GM21619 (cell line): ENCODE data around the gene TPRN.

ENCODE experiments used
- ATAC-seq: cut with Tn5 transposase; IDR thresholded peaks from one replicate; pipeline ENCODE4 v1.9.1; 2021; ENCODE audit not compliant: unreplicated experiment

TPRN gene

GRCh38 chr9:137236936-137237421 lies 36.4 kb upstream of the TPRN start:
- ATAC-seq = no peak

DNA sequence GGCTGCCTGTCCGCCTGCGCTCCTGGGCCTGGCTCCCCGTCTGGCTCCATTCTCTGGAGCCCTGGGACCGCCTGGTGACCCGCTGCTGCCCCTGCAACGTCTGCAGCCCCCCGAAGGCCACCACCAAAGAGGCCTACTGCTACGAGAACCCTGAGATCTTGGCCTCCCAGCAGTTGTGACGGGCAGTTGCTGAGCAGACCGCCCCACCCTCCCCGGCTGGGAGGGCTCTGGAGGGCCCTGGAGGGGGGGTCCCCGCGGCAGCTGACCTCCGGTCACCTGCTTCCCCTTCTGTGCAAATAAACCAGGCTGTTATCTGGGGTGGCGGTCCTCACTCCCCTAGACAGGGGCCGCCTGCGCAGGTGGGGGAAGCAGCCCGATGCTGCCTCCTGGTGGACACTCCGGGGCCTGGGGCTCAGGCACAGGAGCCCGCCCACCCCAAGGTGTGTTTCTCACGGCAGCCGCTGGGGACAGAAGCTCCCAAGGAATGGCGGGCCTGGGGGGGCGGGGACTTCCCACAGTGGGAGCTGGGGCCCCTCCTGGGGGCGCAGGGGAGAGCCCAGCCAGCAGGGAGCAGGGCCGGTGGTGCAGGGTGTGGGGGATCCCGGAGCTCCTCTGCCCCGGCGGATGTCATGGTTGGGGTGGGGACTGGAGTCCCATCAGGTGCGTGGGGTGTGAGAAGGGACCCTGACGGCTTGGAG lies 35.8 kb upstream of the TPRN start:
- ATAC-seq = peak; percentile 22

- ATAC-seq = no peak
Measured at GRCh38 chr9:137235424-137236237, 35.1 kb upstream of the TPRN start.

DNA sequence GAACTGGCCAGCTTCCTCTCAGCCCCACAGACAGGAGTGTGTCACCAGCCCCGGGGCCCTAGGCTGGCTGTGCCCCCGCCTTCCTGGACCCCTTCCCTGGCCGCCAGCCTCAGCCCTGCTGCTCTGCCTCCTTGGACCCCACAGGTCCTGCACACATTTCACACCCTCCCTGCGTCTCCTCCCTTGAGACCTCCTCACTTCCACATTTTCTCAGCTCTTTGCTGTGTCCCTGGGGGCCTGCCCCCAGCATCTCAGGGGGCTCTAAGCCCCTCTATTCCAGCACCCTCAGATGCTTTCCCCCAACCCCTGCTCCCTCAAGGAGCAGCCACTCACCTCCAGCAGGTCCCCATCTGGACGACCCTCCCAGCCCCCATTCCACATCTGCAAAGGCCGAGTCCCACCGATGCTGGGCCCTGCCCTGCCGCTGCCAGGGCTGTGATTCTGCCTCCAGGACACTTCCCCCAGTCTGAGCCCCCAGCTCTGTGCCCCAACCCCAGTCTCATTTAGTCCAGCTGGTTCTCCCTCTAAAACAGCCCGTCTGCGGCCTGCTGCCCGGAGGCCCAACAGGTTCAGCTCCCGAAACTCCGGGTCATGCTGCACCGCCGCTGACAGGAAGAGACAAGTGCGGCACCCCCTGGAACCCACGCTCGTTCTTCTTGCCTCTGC lies 34.4 kb upstream of the TPRN start:
- no peak for ATAC-seq

GRCh38 chr9:137234055-137234697 lies 33.6 kb upstream of the TPRN start:
- no peak for ATAC-seq

DNA sequence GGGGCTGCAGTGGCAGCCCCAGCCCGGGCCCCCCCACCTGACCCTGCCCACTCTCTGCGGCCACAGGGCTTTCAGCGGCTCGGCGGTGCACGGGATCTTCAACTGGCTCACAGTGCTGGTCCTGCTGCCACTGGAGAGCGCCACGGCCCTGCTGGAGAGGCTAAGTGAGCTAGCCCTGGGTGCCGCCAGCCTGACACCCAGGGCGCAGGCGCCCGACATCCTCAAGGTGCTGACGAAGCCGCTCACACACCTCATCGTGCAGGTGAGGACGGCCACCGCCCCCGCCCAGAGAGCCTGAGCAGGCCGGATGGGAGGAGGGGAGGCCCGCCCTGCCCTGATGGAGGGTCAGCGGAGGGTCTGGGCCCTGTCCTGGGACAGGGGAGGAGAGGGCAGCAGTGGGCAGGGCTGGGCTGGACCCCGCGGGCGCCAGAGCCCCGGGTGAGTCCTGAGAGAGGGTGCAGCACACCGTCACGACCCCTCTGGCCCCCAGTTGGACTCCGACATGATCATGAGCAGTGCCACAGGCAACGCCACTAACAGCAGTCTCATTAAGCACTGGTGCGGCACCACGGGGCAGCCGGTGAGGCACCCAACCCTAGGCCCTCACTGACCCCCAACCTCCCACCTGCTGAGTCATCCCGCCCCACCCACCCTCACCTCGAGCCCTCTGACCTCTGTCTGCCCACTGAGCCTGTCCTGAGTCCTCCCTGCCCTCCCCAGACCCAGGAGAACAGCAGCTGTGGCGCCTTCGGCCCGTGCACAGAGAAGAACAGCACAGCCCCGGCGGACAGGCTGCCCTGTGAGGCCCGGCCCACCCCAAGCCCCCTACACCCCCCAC lies 32.8 kb upstream of the TPRN start:
- no peak for ATAC-seq

- ATAC-seq = no peak
Measured at GRCh38 chr9:137232510-137232909, 32.0 kb upstream of the TPRN start.

DNA sequence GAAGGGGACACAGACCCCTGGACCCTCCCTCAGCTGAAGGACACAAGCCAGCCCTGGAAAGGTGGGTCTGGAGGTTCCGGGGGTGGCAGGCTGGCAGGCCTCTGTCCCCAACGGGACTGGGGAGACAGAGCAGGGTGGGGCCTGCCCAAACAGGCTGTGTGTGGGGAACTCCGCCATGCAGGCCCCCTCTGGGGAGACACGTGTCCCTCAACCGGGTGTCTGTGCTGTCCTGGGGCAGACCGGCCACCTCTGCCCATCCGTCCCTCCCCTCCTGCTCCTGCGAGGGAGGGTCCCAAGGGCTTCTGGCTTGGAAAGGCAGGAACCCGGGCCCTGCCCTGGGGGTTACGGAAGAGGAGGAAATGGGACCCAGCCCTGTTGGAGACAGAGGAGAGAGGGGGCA lies 31.6 kb upstream of the TPRN start:
- no peak for ATAC-seq

DNA sequence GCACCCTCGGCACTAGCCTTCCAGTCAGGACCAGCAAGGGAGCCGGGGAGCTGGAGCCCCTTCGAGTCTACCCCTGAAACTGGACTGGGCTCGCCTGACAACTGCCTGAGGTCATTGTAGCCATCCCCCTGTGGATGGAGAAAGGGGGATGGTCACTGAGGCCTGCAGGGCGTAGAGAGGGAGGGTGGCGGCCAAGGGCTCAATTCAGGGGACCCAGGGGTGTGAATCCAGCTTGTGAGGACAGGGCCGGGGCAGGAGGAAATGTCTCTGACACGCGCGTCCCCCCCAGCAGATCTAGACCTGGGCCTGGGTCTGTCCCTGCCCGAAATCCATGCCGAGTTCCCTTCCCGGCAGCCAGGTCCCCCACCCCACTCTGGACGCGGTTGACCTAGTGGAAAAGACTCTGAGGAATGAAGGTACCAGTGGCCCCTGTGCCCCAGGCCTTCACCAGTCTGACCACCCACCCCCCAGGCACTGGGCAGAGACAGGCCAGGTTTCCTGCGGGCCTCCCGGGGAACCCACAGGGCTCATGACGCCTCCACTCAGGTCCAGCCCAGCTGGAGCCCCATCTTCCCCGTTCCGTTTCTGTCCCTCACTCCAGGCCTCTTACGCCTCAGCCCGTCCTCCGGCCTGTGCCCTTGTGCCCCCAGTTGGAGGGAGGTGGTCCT lies 31.0 kb upstream of the TPRN start:
- ATAC-seq = no peak

DNA sequence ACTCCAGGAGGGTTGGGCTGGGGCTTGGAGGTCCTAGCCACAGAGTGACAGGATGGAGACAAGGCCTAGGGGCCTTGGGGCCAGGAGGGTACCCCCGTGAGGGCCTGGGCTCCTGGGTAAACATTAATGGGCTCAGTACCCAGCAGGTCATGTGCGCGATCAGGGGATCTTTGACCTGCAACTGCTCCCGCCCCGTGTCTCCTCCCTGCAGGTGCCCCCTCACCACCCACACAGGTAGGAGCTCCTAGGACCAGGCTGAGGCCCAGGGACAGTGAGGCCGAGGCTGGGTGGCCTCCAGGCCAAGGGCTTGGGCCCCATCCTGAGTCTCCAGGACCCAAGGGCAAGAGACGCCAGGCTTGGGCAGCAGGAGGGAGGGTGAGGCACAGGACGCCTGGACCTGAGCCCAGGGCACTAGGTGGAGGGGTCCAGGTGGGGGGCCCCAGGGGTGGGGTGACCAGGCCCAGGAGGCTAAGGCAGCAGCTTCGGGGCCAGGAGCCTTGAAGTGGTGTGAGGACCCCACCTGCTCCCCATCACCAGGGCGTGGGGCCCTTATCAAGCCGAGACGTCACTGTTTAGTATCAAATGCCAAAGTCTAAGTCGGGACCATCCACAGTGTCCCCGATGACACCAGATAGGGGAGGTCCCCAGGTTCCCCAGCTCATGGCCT lies 30.3 kb upstream of the TPRN start, which contains the start of gene SLC34A3:
Gene SLC34A3 (plus strand): TSS at position 197 of the 667 bp plus-strand sequence. CDS start 802 bp downstream, outside the sequence.
- ATAC-seq = no peak

DNA sequence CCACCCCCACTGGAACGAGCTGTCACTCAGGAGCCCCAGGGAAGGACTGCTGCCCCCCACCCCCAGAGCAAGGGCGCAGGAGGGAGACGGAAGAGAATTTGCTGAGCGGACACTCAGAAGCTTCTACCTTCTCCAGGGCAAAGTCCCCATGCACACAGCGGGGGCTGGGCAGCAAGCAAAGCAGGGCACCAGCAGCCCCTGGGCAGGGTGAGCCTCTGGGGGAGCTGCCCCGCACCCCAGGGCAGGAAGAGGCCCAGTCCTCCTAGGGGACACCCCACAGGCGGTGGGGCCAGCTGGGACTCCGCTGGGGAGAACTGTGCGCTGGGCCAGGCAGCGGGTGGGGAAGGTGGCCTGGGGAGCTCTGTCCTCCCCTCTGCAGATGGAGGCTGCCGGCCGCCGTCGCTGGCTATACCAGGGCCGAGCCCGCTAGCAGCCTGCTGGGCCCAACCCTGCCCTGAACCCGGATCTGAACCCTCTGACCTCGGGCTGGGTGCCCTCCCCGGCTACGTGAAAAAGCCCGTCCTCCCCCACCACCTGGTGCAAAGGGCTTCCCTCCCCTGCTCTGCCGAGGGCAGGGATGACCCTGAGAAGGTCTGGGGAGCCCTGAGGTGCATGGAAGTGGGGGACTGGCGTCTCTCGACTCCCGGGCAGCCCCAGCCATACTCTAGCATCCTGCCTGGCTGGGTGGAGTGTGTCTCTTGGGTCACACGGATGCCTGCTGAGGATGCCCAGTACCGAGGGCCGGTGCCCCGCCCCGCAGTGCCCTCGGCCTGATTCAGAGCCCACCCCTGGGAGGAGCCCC lies 29.6 kb upstream of the TPRN start:
- ATAC-seq = no peak

DNA sequence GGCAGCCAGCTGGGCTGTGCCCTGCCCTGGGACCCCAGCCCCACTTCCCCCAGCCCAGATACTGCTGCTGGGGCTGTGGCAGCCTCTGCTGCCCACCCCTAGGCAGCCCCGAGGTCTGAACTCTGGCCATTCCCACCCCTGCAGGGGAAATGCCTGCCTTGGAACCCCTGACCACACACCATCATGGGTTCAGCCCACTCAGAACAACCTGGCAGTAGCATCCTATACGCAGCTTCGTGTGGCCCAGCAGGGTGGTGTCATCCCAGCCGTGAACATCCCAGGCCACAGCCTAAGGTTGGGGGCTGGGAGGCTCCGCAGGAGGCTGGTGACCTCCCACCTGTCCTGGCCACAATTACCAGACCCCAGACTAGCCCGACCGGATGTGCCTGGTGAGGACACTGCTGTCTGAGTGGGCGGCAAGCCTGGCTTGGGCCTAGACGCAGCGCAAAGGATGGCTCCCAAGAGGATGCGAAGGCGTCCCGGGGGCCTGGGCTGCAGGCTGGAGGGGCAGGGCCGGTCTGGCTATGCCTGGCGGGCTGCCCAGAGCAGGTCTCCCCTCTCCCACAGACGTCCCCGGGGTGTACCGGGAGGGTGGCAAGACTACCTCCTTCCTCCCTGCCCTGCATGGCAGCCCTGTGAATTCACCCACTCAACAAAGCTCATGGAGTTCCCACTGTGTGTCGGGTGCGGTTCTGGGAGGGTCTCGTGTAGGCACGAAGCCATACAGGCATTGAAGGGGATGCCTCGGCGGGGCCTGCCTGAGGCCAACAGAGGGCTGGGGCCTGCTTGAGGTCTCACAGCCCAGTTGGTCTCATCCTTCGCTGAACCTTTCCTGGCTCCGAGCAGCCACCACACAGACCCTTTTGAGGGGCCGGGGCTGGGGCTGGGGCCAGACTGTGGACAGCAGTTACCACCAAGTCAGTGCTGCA lies 28.7 kb upstream of the TPRN start:
- no peak for ATAC-seq

DNA sequence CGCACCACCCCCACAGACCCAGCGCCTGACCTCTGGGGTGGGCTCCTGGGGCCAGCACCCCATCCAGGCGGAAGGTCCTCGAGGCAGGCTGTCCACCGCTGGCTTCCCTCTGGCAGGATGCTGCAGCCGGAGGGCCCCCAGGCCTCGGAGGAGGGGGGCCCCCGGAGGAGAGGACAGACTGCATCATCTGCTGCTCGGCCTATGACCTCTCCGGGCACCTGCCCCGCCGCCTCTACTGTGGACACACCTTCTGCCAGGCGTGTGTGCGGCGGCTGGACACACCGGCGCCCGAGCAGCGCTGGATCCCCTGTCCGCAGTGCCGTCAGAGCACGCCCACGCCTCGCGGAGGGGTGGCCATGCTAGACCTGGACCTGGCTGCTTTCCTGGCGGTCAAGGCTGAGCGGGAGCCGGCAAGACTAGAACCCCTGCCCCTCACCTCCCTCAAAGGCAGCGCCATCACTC lies 28.0 kb upstream of the TPRN start:
- ATAC-seq = no peak

- no peak for ATAC-seq
Measured at GRCh38 chr9:137227853-137228505, 27.4 kb upstream of the TPRN start.

DNA sequence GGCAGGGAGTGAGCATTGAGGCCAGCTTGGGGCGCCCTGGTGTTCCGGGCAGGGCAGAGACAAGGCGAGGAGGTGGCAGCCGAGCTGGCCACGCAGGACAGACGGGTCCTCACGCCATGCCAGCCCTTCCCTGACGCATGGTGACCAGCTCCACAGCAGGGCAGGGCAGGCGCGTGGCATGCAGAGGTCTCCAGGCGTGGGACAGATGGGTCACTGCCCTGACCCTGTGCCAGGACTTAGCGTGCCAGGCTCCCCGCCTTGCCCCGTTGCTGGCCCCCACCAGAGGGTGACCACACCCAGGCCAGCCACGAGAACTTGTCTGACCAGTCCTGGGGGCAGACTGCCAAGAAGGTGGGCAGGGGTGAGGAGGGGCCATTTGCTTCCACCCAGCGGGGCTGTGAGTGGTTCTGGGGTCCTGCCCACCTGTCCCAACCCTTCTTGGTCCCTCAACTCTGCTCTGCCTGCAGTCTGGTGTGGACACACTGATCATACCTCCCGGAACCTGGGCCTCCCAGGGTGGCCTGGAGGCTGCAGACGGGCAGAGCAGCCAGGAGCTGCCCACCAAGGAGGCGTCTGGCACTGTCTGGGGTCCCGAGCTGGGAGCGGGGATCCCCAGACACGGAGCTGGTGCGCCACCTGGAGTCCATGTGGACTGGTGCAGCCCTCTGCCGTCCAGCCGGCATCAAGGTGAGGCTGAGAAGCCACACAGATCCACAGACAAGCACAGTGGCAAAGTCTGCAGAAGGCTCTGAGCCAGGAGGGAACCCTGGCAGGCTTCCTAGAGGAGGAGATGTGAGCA lies 26.7 kb upstream of the TPRN start, which contains the start of gene RNF224:
Gene RNF224 (plus strand): TSS at position 449 of the 799 bp plus-strand sequence. CDS start 834 bp downstream, outside the sequence.
- no peak for ATAC-seq
